K562 (cell line): ENCODE data around the gene FAM200B. TPM values are rescaled to one million over a fixed set of nuclear protein-coding genes. Genes with fewer than 3 reads are reported as not detected.

Experiments used
- ARID3A ChIP-seq: IDR thresholded peaks from 2 replicates; pipeline ENCODE4 v1.6.1; 2012; ENCODE audit warnings: low read depth, low read length, improper control_type of control experiment, borderline replicate concordance
- BRD9 ChIP-seq: fragments of 450-650 bp; IDR thresholded peaks from 2 replicates; pipeline ENCODE4 v1.6.1; 2018; ENCODE audit warnings: low read depth; ENCODE audit not compliant: partially characterized antibody
- IRF2 ChIP-seq: sonication (generic); formaldehyde crosslinking; IDR thresholded peaks from 2 replicates; pipeline ENCODE4 v1.8.1; 2022; ENCODE audit warnings: mild to moderate bottlenecking, missing genetic modification reagents
- KAT2B ChIP-seq: IDR thresholded peaks from one replicate; pipeline ENCODE4 v1.6.1; 2012; ENCODE audit warnings: low read depth, mild to moderate bottlenecking, control low read depth, inconsistent platforms, low read length, moderate library complexity
- NCOA1 ChIP-seq: fragments of 450-650 bp; IDR thresholded peaks from 2 replicates; pipeline ENCODE4 v1.6.1; 2016; ENCODE audit warnings: low read depth
- NKRF ChIP-seq: fragments of 450-650 bp; IDR thresholded peaks from 2 replicates; pipeline ENCODE4 v1.6.1; 2016; ENCODE audit warnings: borderline replicate concordance
- PURB ChIP-seq: sonication (generic); formaldehyde crosslinking; IDR thresholded peaks from 2 replicates; pipeline ENCODE4 v1.9.0; 2021; ENCODE audit warnings: low read depth, mild to moderate bottlenecking, missing genetic modification reagents
- SAFB2 ChIP-seq: fragments of 200-400 bp; formaldehyde crosslinking; IDR thresholded peaks from 2 replicates; pipeline ENCODE4 v1.6.1; 2018; ENCODE audit warnings: borderline replicate concordance, low read length, low read depth, moderate library complexity; ENCODE audit not compliant: severe bottlenecking
- SFPQ ChIP-seq: fragments of 200-400 bp; formaldehyde crosslinking; IDR thresholded peaks from 2 replicates; pipeline ENCODE4 v1.6.1; 2017; ENCODE audit warnings: mild to moderate bottlenecking, low read depth, low read length, moderate library complexity
- SMAD3 ChIP-seq: fragments of 450-650 bp; formaldehyde crosslinking; conservative IDR thresholded peaks from 2 replicates; pipeline ENCODE4 v1.4.0; 2020; ENCODE audit warnings: mild to moderate bottlenecking
- TGIF2 ChIP-seq: sonication (generic); formaldehyde crosslinking; IDR thresholded peaks from 2 replicates; pipeline ENCODE4 v1.8.1; 2022; ENCODE audit warnings: mild to moderate bottlenecking, missing genetic modification reagents, moderate library complexity
- VEZF1 ChIP-seq: fragments of 200-800 bp; sonication (Bioruptor generic); IDR thresholded peaks from 2 replicates; pipeline ENCODE4 v1.6.1; 2017; ENCODE audit warnings: missing genetic modification characterization, missing compliant biosample characterization
- ZFP91 ChIP-seq: sonication (generic); formaldehyde crosslinking; IDR thresholded peaks from 2 replicates; pipeline ENCODE4 v1.8.0; 2022; ENCODE audit warnings: mild to moderate bottlenecking, missing genetic modification reagents
- ZZZ3 ChIP-seq: fragments of 450-650 bp; IDR thresholded peaks from 2 replicates; pipeline ENCODE4 v1.6.1; 2016; ENCODE audit warnings: antibody characterized with exemption, mild to moderate bottlenecking, moderate library complexity
- polyA plus RNA-seq, 8 experiments: library from polyadenylated mRNA; depleted of rRNA in 4 of 8; stranded (reverse) in 5 of 8; unstranded in 3 of 8; fragments of >200 nt; fragmentation: Nextera tagmentation in 2 of 8; fragmentation: Illumina TruSeq in 1 of 8; extraction: Ambion mirVana in 2 of 8; extraction: Trizol in 1 of 8; gene quantifications; 2 replicates each; pipeline versions ENCODE4 v1.2.1 to v1.2.3, GENCODE V29; 2011 to 2014; ENCODE audit warnings: inconsistent platforms in 1 of 8, missing spikeins in 1 of 8
- total RNA-seq, 7 experiments: library from RNA; depleted of rRNA in 6 of 7; stranded (reverse); fragments of >200 nt in 6 of 7; fragmentation: Illumina TruSeq in 2 of 7; extraction: Trizol in 2 of 7; gene quantifications; 2 replicates each; pipeline versions ENCODE4 v1.2.1 to v1.2.3, GENCODE V29; 2011 to 2021; ENCODE audit warnings: low replicate concordance in 1 of 7

Gene FAM200B
- total and polyA plus RNA-seq, 9 of the 15 experiments (the other 6 are each of a cell fraction or from before 2014, with no cell fraction given), result 17.4 to 48.0 (median 25.5) TPM

GRCh38 chr4:15681372-15682241, at the start of gene FAM200B (continued):
- TF ChIP-seq VEZF1 (CRISPR knock-in tag) (peak; percentile 82), ZZZ3 (no peak), BRD9 (peak; percentile 41), NCOA1 (peak; percentile 67; the same call in 1 of the 2 replicates), PURB (no peak), IRF2 (no peak), SMAD3 (no peak; the same call in 1 of the 2 replicates), KAT2B (no peak), NKRF (peak; percentile 87), SAFB2 (no peak), TGIF2 (CRISPR knock-in tag) (peak; percentile 3; the same call in 1 of the 2 replicates), SFPQ (no peak), ARID3A (no peak), ZFP91 (CRISPR knock-in tag) (no peak)
